Suprapubic skin (tissue), 4 donors: ENCODE data around the gene ELF1. TPM values are rescaled to one million over a fixed set of nuclear protein-coding genes. Genes with fewer than 3 reads are reported as not detected.
"Not testable (repeated sequence)": the region's sequence is repeated elsewhere in the genome, so short reads cannot be mapped to it uniquely, and the experiment has no call there.

Experiments used
- DNase-seq, 2 donors: peaks; one replicate each; pipeline ENCODE4 v3.0.0-alpha.2; 2019; ENCODE audit warnings: low spot score in 2 of 2
- H3K27ac ChIP-seq: fragments of 200-600 bp; sonication (generic); one replicate; pipeline ENCODE4 v1.5.1; 2019
- H3K27me3 ChIP-seq: fragments of 200-600 bp; sonication (generic); one replicate; pipeline ENCODE4 v1.5.1; 2019
- H3K36me3 ChIP-seq: fragments of 200-600 bp; sonication (generic); one replicate; pipeline ENCODE4 v1.5.1; 2019
- H3K4me1 ChIP-seq: fragments of 200-600 bp; sonication (generic); one replicate; pipeline ENCODE4 v1.5.1; 2019
- H3K4me3 ChIP-seq: fragments of 200-600 bp; sonication (generic); one replicate; pipeline ENCODE4 v1.5.1; 2019; ENCODE audit warnings: mild to moderate bottlenecking
- H3K9me3 ChIP-seq: fragments of 200-600 bp; sonication (generic); one replicate; pipeline ENCODE4 v1.5.1; 2019
- CTCF ChIP-seq, 2 donors: fragments of 200-600 bp in 1 of 2; fragments of 450-650 bp in 1 of 2; sonication (generic) in 1 of 2; IDR thresholded peaks; one replicate each; pipeline ENCODE4 v1.5.1; 2016 to 2019; ENCODE audit warnings: antibody characterized with exemption in 2 of 2, mild to moderate bottlenecking in 1 of 2, moderate library complexity in 1 of 2
- EP300 ChIP-seq: sonication (generic); formaldehyde crosslinking; IDR thresholded peaks from one replicate; pipeline ENCODE4 v1.6.1; 2017; ENCODE audit warnings: antibody characterized with exemption
- POLR2A ChIP-seq, 2 donors: fragments of 450-650 bp; IDR thresholded peaks; one replicate each; pipeline ENCODE4 v1.6.1; 2017; ENCODE audit warnings: antibody characterized with exemption in 2 of 2, mild to moderate bottlenecking in 2 of 2, moderate library complexity in 2 of 2
- POLR2AphosphoS5 ChIP-seq, 3 donors: sonication (generic); formaldehyde crosslinking; IDR thresholded peaks; one replicate each; pipeline ENCODE4 v1.6.1; 2017; ENCODE audit warnings: antibody characterized with exemption in 3 of 3
- WGBS: methylation state at CpG from one replicate; pipeline ENCODE4 v1.1.5; 2018; 5-methylcytosine and 5-hydroxymethylcytosine counted together
- total RNA-seq, 4 donors: library from RNA; depleted of rRNA; stranded (reverse); fragments of >200 nt; gene quantifications; one replicate each; pipeline ENCODE4 v1.1.0, GENCODE V29; 2016

Gene ELF1
- total RNA-seq, 4 donors from 2014 or later: 81.7 to 123 (median 111) TPM

GRCh38 chr13:40980461-40980860, 38.7 kb downstream of the ELF1 start:
- H3K4me1 ChIP-seq: peaks cover 66% of the 10 kb centered on the region

GRCh38 chr13:40979232-40979631, 39.9 kb downstream of the ELF1 start:
- Histone ChIP-seq H3K4me1 (peaks cover 66% of the 10 kb centered on the region), H3K27ac (no peak overlapping the region), H3K4me3 (peak overlapping the region; percentile 39), H3K27me3 (no peaks in the 10 kb centered on the region), H3K36me3 (no peaks in the 10 kb centered on the region), H3K9me3 (no peaks in the 10 kb centered on the region)
- 94% methylated on average over 3 of the region's 3 CpGs for WGBS
- DNase-seq: no peak
- no peak for TF ChIP-seq EP300
- TF ChIP-seq CTCF (IDR thresholded peaks at IDR 0.05): no peak
- TF ChIP-seq POLR2A (IDR thresholded peaks at IDR 0.05): no peak
- TF ChIP-seq POLR2AphosphoS5 (IDR thresholded peaks at IDR 0.05): no peak

More at GRCh38 chr13:40980461-40980860, 38.7 kb downstream of the ELF1 start:
- Histone ChIP-seq H3K36me3 (no peaks in the 10 kb centered on the region), H3K27ac (peak overlapping the region; percentile 75), H3K27me3 (no peaks in the 10 kb centered on the region), H3K4me3 (peak overlapping the region; percentile 39), H3K9me3 (no peaks in the 10 kb centered on the region)
- DNase-seq: no peak
- TF ChIP-seq POLR2AphosphoS5 (IDR thresholded peaks at IDR 0.05) (no peak), CTCF (IDR thresholded peaks at IDR 0.05) (no peak), POLR2A (IDR thresholded peaks at IDR 0.05) (no peak), EP300 (no peak)

- H3K36me3 ChIP-seq, H3K27me3 ChIP-seq, H3K4me3 ChIP-seq, H3K9me3 ChIP-seq, H3K27ac ChIP-seq, DNase-seq: not testable (repeated sequence)
- WGBS: 88% methylated on average over 6 of the region's 6 CpGs
- peaks cover 67% of the 10 kb centered on the region for H3K4me1 ChIP-seq
These were observed 41.0 kb downstream of the ELF1 start for GRCh38 chr13:40978109-40978508.

- TF ChIP-seq EP300: no peak
- TF ChIP-seq POLR2AphosphoS5 (IDR thresholded peaks at IDR 0.05): no peak
- TF ChIP-seq POLR2A (IDR thresholded peaks at IDR 0.05): no peak
- TF ChIP-seq CTCF (IDR thresholded peaks at IDR 0.05): no peak
- Histone ChIP-seq H3K4me1 (peaks cover 68% of the 10 kb centered on the region), H3K9me3 (no peaks in the 10 kb centered on the region), H3K36me3 (no peaks in the 10 kb centered on the region), H3K27ac (no peak overlapping the region), H3K4me3 (no peak overlapping the region), H3K27me3 (no peaks in the 10 kb centered on the region)
- DNase-seq: no peak
These were observed 43.7 kb downstream of the ELF1 start for GRCh38 chr13:40975441-40975840.

- no peak for DNase-seq
- Histone ChIP-seq H3K36me3 (no peaks in the 10 kb centered on the region), H3K4me1 (peaks cover 69% of the 10 kb centered on the region), H3K4me3 (no peak overlapping the region), H3K9me3 (no peaks in the 10 kb centered on the region), H3K27ac (no peak overlapping the region), H3K27me3 (no peaks in the 10 kb centered on the region)
- TF ChIP-seq CTCF (IDR thresholded peaks at IDR 0.05): peak in 1 of 2 donors; percentile 28
- no peak for TF ChIP-seq POLR2A (IDR thresholded peaks at IDR 0.05)
- 48% methylated on average over 4 of the region's 4 CpGs for WGBS
These were observed 44.4 kb downstream of the ELF1 start for GRCh38 chr13:40974460-40975407.
